ENCODE results near the gene ITGA1.
A peak's percentile ranks its signal among the peaks of the same experiment; 100 is the strongest.
"Not testable (repeated sequence)": the region's sequence is repeated elsewhere in the genome, so short reads cannot be mapped to it uniquely, and the experiment has no call there.

Gene ITGA1

GRCh38 chr5:52800394-52801213, 12.9 kb downstream of the ITGA1 start:
- DNase-seq (ENCODE audit: low read depth, low spot score) = peak; percentile 79

GRCh38 chr5:52801329-52801728, 13.6 kb downstream of the ITGA1 start:
- peak; percentile 35 for DNase-seq (ENCODE audit: low read depth, low spot score)

GRCh38 chr5:52802272-52802973, 14.7 kb downstream of the ITGA1 start:
- DNase-seq (ENCODE audit: low read depth, low spot score) = no peak

- no peak for DNase-seq (ENCODE audit: low read depth, low spot score)
Measured at GRCh38 chr5:52802974-52803336, 15.2 kb downstream of the ITGA1 start.

- DNase-seq (ENCODE audit: low read depth, low spot score) = no peak
Measured at GRCh38 chr5:52804387-52804791, 16.7 kb downstream of the ITGA1 start.

GRCh38 chr5:52804981-52805380, 17.3 kb downstream of the ITGA1 start:
- no peak for DNase-seq (ENCODE audit: low read depth, low spot score)

- no peak for DNase-seq (ENCODE audit: low read depth, low spot score)
Measured at GRCh38 chr5:52805615-52806014, 17.9 kb downstream of the ITGA1 start.

- DNase-seq (ENCODE audit: low read depth, low spot score) = no peak
Measured at GRCh38 chr5:52807037-52807436, 19.3 kb downstream of the ITGA1 start.

- no peak for DNase-seq (ENCODE audit: low read depth, low spot score)
Measured at GRCh38 chr5:52807723-52808122, 20.0 kb downstream of the ITGA1 start.

GRCh38 chr5:52808316-52808901, 20.7 kb downstream of the ITGA1 start:
- DNase-seq (ENCODE audit: low read depth, low spot score) = no peak

- peak; percentile 41 for DNase-seq (ENCODE audit: low read depth, low spot score)
Measured at GRCh38 chr5:52809884-52810283, 22.2 kb downstream of the ITGA1 start.

- DNase-seq (ENCODE audit: low read depth, low spot score) = no peak
Measured at GRCh38 chr5:52810426-52810825, 22.7 kb downstream of the ITGA1 start.

- DNase-seq (ENCODE audit: low read depth, low spot score) = peak; percentile 32
Measured at GRCh38 chr5:52811067-52811749, 23.5 kb downstream of the ITGA1 start.

GRCh38 chr5:52814352-52815148, 26.8 kb downstream of the ITGA1 start:
- no peak for DNase-seq (ENCODE audit: low read depth, low spot score)

- no peak for DNase-seq (ENCODE audit: low read depth, low spot score)
Measured at GRCh38 chr5:52817818-52818217, 30.1 kb downstream of the ITGA1 start.

GRCh38 chr5:52818360-52818759, 30.6 kb downstream of the ITGA1 start:
- DNase-seq (ENCODE audit: low read depth, low spot score) = peak; percentile 12

GRCh38 chr5:52818807-52819206, 31.1 kb downstream of the ITGA1 start:
- not testable (repeated sequence) for DNase-seq (ENCODE audit: low read depth, low spot score)

- DNase-seq (ENCODE audit: low read depth, low spot score) = no peak
Measured at GRCh38 chr5:52821901-52822300, 34.2 kb downstream of the ITGA1 start.

- DNase-seq (ENCODE audit: low read depth, low spot score) = no peak
Measured at GRCh38 chr5:52822437-52822836, 34.7 kb downstream of the ITGA1 start.

GRCh38 chr5:52824827-52825226, 37.1 kb downstream of the ITGA1 start:
- DNase-seq (ENCODE audit: low read depth, low spot score) = no peak

GRCh38 chr5:52825826-52826225, 38.1 kb downstream of the ITGA1 start:
- no peak for DNase-seq (ENCODE audit: low read depth, low spot score)
